WTC11 (cell line): ENCODE data around the gene B4GALT2.

ENCODE experiments used
- AFF4 ChIP-seq: sonication (generic); formaldehyde crosslinking; IDR thresholded peaks from 2 replicates; pipeline ENCODE4 v1.8.1; 2023; ENCODE audit warnings: mild to moderate bottlenecking, missing genetic modification reagents, borderline replicate concordance
- CTCF ChIP-seq: fragments of 200-600 bp; IDR thresholded peaks from 2 replicates; pipeline ENCODE4 v1.8.0; 2022; ENCODE audit warnings: antibody characterized with exemption
- ELF4 ChIP-seq: sonication (generic); formaldehyde crosslinking; IDR thresholded peaks from 2 replicates; pipeline ENCODE4 v1.8.1; 2022; ENCODE audit warnings: low read depth, mild to moderate bottlenecking, moderate library complexity, missing genetic modification reagents
- FOXJ3 ChIP-seq: sonication (generic); formaldehyde crosslinking; IDR thresholded peaks from 2 replicates; pipeline ENCODE4 v1.9.0; 2021; ENCODE audit warnings: missing genetic modification reagents, mild to moderate bottlenecking, borderline replicate concordance
- MAX ChIP-seq: sonication (generic); formaldehyde crosslinking; IDR thresholded peaks from 2 replicates; pipeline ENCODE4 v1.8.0; 2022; ENCODE audit warnings: mild to moderate bottlenecking, missing genetic modification reagents
- MXD4 ChIP-seq: fragments of 250-450 bp; sonication (Bioruptor Pico); IDR thresholded peaks from 2 replicates; pipeline ENCODE4 v1.8.0; 2021; ENCODE audit warnings: mild to moderate bottlenecking, moderate library complexity, borderline replicate concordance
- SP1 ChIP-seq: sonication (generic); formaldehyde crosslinking; conservative IDR thresholded peaks from 2 replicates; pipeline ENCODE4 v1.8.1; 2022; ENCODE audit warnings: missing genetic modification reagents
- STAT6 ChIP-seq: sonication (generic); formaldehyde crosslinking; conservative IDR thresholded peaks from 2 replicates; pipeline ENCODE4 v1.8.1; 2023; ENCODE audit warnings: mild to moderate bottlenecking, low read depth, missing genetic modification reagents, moderate library complexity
- TCF7 ChIP-seq: sonication (generic); formaldehyde crosslinking; IDR thresholded peaks from 2 replicates; pipeline ENCODE4 v1.8.0; 2022; ENCODE audit warnings: mild to moderate bottlenecking, low read depth, missing genetic modification reagents, moderate library complexity
- ZNF416 ChIP-seq: fragments of 250-450 bp; sonication (Bioruptor Pico); IDR thresholded peaks from 2 replicates; pipeline ENCODE4 v1.9.0; 2021; ENCODE audit warnings: mild to moderate bottlenecking, inconsistent platforms
- TF ChIP-seq, protein P1 (sequence below): sonication (generic); formaldehyde crosslinking; IDR thresholded peaks from 2 replicates; pipeline ENCODE4 v1.8.1; 2023; ENCODE audit warnings: mild to moderate bottlenecking, missing genetic modification reagents, moderate library complexity

DNA sequence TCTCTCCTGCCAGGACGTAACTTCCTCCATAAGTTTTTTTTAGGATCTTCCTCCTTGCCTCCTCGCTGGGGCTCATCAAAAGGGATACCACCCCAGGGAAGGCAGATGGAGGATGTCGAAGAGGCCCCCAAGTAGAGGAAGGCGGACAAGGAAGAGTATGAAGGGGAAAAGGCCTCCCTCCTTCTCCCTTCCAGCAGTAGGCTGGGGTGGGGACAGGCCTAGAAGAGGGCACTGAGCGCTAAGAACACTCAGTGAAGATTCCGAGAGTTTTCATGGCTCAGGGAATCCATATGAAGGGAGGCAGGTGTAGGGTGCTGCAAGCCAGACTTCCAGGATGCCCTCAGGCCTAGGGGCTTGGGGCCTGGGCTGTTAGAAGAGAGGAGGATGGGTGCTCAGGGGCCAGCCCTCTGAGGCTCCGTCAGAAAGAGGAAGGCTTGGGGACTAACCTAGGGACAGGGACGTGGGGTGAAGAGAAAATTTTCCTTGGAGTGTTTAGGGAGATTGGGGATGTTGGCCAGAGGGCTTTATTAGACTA lies 54.1 kb downstream of the B4GALT2 start:
- no peak for TF ChIP-seq CTCF
- no peak for TF ChIP-seq FOXJ3 (CRISPR knock-in tag)
- no peak for TF ChIP-seq MAX (CRISPR knock-in tag)
- TF ChIP-seq AFF4 (CRISPR knock-in tag): no peak
- TF ChIP-seq STAT6 (CRISPR knock-in tag): no peak
- TF ChIP-seq, protein P1, sequence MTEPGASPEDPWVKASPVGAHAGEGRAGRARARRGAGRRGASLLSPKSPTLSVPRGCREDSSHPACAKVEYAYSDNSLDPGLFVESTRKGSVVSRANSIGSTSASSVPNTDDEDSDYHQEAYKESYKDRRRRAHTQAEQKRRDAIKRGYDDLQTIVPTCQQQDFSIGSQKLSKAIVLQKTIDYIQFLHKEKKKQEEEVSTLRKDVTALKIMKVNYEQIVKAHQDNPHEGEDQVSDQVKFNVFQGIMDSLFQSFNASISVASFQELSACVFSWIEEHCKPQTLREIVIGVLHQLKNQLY (CRISPR knock-in tag): no peak
- TF ChIP-seq ZNF416: no peak
- TF ChIP-seq ELF4: no peak
- no peak for TF ChIP-seq MXD4 (CRISPR knock-in tag)
- no peak for TF ChIP-seq TCF7 (CRISPR knock-in tag)
- TF ChIP-seq SP1 (CRISPR knock-in tag): no peak
